GM06990 (cell line): ENCODE data around the gene FFAR1.
"Not testable (repeated sequence)": the region's sequence is repeated elsewhere in the genome, so short reads cannot be mapped to it uniquely, and the experiment has no call there.

Source experiments
- DNase-seq: peaks from one replicate; pipeline ENCODE4 v3.0.0-alpha.2; 2011; ENCODE audit not compliant: insufficient read length; ENCODE audit errors: extremely low read depth
- H3K27me3 ChIP-seq: replicated peaks from 2 replicates; pipeline ENCODE4 v1.6.0; 2011; ENCODE audit warnings: low read length; ENCODE audit not compliant: control insufficient read depth, insufficient read depth
- H3K36me3 ChIP-seq: 2 replicates; pipeline ENCODE4 v1.5.1; 2011; ENCODE audit warnings: low read length; ENCODE audit not compliant: control insufficient read depth, insufficient read depth
- H3K4me3 ChIP-seq: replicated peaks from 2 replicates; pipeline ENCODE4 v1.5.1; 2011; ENCODE audit warnings: low read depth, mild to moderate bottlenecking, control low read depth, low read length
- CTCF ChIP-seq: IDR thresholded peaks from 2 replicates; pipeline ENCODE4 v1.5.1; 2011; ENCODE audit warnings: low read length, control low read depth, mild to moderate bottlenecking, inconsistent platforms; ENCODE audit not compliant: insufficient read depth, poor library complexity, severe bottlenecking

Gene FFAR1

DNA sequence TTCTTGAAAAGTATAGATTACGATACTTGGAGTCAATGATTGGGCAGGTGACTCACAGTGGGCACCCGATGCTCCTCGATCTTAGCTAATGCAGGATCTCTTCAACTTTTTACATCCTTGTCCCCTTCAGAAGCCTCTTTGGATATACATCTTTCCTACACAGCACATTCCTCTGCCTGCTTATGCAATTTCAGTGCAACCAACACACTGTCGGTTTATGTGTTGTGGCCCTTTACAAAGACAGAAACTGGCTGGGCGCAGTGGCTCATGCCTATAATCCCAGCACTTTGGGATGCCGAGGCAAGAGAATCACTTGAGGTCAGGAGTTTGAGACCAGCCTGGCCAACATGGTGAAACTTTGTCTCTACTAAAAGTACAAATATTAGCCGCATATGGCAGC, 25.8 kb downstream of the FFAR1 start:
- Histone ChIP-seq H3K27me3 (no peaks in the 10 kb centered on the region), H3K4me3 (no peak overlapping the region), H3K36me3 (no peaks in the 10 kb centered on the region)
- no peak for TF ChIP-seq CTCF
- no peak for DNase-seq

DNA sequence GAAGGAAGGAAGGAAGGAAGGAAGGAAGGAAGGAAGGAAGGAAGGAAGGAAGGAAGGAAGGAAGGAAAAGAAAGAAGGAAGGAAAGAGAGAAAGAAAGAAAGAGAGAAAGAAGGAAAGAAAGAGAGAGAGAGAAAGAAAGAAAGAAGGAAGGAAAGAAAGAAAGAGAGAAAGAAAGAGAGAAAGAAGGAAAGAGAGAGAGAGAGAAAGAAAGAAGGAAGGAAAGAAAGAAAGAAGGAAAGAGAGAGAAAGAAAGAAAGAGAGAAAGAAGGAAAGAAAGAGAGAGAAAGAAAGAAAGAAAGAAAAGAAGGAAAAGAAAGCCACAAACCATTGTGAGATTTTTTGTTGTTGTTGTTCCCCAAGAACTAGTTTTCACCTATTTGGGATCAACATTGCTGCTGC, 26.3 kb downstream of the FFAR1 start:
- not testable (repeated sequence) for DNase-seq, H3K4me3 ChIP-seq, H3K27me3 ChIP-seq, H3K36me3 ChIP-seq

- Histone ChIP-seq H3K4me3 (no peak overlapping the region), H3K27me3 (no peaks in the 10 kb centered on the region), H3K36me3 (no peaks in the 10 kb centered on the region)
- DNase-seq = no peak
- TF ChIP-seq CTCF = no peak
These were observed 28.0 kb downstream of the FFAR1 start for GRCh38 chr19:35375505-35376307.

DNA sequence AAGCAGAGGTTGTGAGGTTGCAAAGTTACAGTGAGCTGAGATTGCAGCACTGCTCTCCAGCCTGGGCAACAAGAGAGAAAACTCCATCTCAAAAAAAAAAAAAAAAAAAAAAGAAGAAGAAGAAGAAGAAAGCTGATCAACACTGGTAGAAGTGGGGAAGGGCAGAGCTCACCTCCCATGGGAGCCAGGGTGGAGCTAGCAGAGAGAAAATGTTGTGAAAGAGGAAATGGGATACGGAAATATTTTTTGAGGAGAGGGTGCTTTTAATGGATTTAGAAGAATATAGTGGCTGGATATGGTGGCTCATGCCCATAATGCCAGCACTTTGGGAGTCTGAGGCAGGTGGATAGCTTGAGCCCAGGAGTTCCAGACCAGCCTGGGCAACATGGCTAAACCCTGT, 30.0 kb downstream of the FFAR1 start:
- no peak for TF ChIP-seq CTCF
- DNase-seq = no peak
- no peaks in the 10 kb centered on the region for H3K36me3 ChIP-seq
- H3K4me3 ChIP-seq = no peak overlapping the region
- H3K27me3 ChIP-seq = no peaks in the 10 kb centered on the region

DNA sequence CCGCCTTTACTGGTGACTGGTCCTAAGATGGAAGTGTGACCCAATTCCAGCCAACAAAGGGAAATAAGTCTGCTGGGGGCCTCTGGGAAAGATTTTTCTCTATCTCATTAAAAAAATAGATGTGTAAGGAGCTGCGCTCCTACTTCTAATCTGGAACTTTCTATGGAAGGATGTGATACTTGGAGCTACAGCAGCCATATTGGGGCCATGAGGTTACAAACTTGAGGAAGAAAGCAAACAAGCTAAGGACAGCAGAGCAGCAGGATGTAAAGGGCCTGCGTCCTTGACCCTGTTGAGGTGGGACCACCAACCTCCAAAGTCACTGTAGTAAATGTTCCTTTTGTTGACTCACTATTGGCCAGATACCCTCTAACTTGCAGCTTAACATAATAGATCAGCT, 30.7 kb downstream of the FFAR1 start:
- Histone ChIP-seq H3K36me3 (no peaks in the 10 kb centered on the region), H3K27me3 (no peaks in the 10 kb centered on the region), H3K4me3 (no peak overlapping the region)
- no peak for DNase-seq
- no peak for TF ChIP-seq CTCF

GRCh38 chr19:35379545-35379944, 31.8 kb downstream of the FFAR1 start:
- H3K4me3 ChIP-seq, DNase-seq, H3K27me3 ChIP-seq, H3K36me3 ChIP-seq: not testable (repeated sequence)

- TF ChIP-seq CTCF = no peak
- Histone ChIP-seq H3K36me3 (no peaks in the 10 kb centered on the region), H3K27me3 (no peaks in the 10 kb centered on the region), H3K4me3 (no peak overlapping the region)
- no peak for DNase-seq
These were observed 32.3 kb downstream of the FFAR1 start for GRCh38 chr19:35379992-35380391.
